Motor neuron (in vitro differentiated cells): Measurements from ENCODE around the gene RPS6KA2. TPM values are rescaled to one million over a fixed set of nuclear protein-coding genes. Genes with fewer than 3 reads are reported as not detected.
"Not testable (repeated sequence)": the region's sequence is repeated elsewhere in the genome, so short reads cannot be mapped to it uniquely, and the experiment has no call there.

Experiments
- ATAC-seq, 8 experiments: fragments of 200-7000 bp; cut with Tn5 transposase; replicated peaks in 6 of 8; 2 replicates each; pipeline ENCODE4 v1.8.0; 2021; ENCODE audit warnings: mild to moderate bottlenecking in 8 of 8, moderate library complexity in 8 of 8
- H3K27ac ChIP-seq, 2 donors: fragments of 250-450 bp; sonication (Bioruptor Pico); 2 replicates each; pipeline ENCODE4 v1.9.0; 2021; ENCODE audit warnings: antibody characterized with exemption in 2 of 2, mild to moderate bottlenecking in 2 of 2, moderate library complexity in 1 of 2
- H3K4me1 ChIP-seq, 2 donors: fragments of 250-450 bp; sonication (Bioruptor Pico); replicated peaks in 1 of 2; 2 replicates each; pipeline ENCODE4 v1.6.1; 2021; ENCODE audit warnings: antibody characterized with exemption in 2 of 2, mild to moderate bottlenecking in 2 of 2, moderate library complexity in 1 of 2
- H3K4me3 ChIP-seq, 5 donors: fragments of 250-450 bp; sonication (Bioruptor Pico); 2 replicates each; pipeline ENCODE4 v1.9.0; 2021; ENCODE audit warnings: antibody characterized with exemption in 5 of 5, mild to moderate bottlenecking in 5 of 5, moderate library complexity in 4 of 5
- WGBS, 10 experiments: fragments of 450-650 bp; shearing (Covaris generic); methylation state at CpG; one replicate each; pipeline ENCODE4 v1.0.0; 2022; 5-methylcytosine and 5-hydroxymethylcytosine counted together
- in situ Hi-C, 9 experiments: fragments of 400-800 bp; cut with MboI; loops; one replicate each; pipeline ENCODE4 v1.15.0; 2021; ENCODE audit warnings: low sequenced_read_pairs in 9 of 9, low pct_unique_long_range_greater_than_20kb in 2 of 9; ENCODE audit not compliant: unreplicated experiment in 9 of 9
- total RNA-seq, 8 experiments: library from RNA; unstranded; fragments of 300-600 nt; gene quantifications; 2 replicates each; pipeline versions ENCODE4 v1.2.3 to v1.2.4, GENCODE V29; 2022

Gene RPS6KA2
- total RNA-seq, 8 experiments from 2014 or later = 18.9 to 39.1 (median 24.7) TPM

- in situ Hi-C loops = loop anchor here in 2 of 9 experiments (25.0 kb wide), 2 partner anchors 119 to 244 kb away; partner anchors contain the start of gene TBXT (in 1 of the 2)
- no peak overlapping the region for H3K4me3 ChIP-seq
These were observed 220.9 kb downstream of the RPS6KA2 start for GRCh38 chr6:166406197-166406596.

DNA sequence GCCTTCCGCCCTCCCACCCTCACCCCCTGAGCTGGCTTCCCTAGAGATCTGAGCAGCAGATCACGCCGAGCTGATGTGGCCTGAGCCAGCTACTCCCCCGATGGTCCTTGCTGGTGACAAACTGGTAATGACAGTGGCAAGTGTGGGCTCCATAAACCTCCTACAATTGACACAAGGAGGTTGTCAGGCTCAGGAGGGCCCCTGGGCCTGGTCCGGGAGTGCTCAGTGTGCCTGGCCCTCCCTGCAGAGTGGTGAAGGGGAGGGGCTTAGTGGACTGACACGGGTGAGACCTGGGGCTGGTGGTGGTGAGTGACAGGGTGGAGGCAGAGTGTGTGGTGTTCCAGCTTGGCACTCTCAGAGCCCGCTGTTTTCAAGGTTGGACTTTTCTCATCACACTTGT, 221.7 kb downstream of the RPS6KA2 start:
- no peak overlapping the region for H3K27ac ChIP-seq
- peaks cover 0 to 23% of the 10 kb centered on the region in 2 donors for H3K4me1 ChIP-seq
- WGBS, 10 experiments = 0 to 100% (median 85%) methylated on average over 1 to 2 of the region's 7 CpGs; no CpG with 5 or more reads in 6 of the 10 experiments
- peak in 2 of 8 experiments; percentile 8 to 9 for ATAC-seq
- in situ Hi-C loops = loop anchor here in 2 of 9 experiments (25.0 kb wide), 2 partner anchors 118 to 243 kb away; partner anchors contain the start of gene TBXT (in 1 of the 2)
- H3K4me3 ChIP-seq = no peak overlapping the region

More at GRCh38 chr6:166406197-166406596, 220.9 kb downstream of the RPS6KA2 start:
- 80 to 100% (median 94%) methylated on average over 1 to 6 of the region's 12 CpGs; no CpG with 5 or more reads in 3 of the 10 experiments for WGBS, 10 experiments
- Histone ChIP-seq H3K4me1 (peaks cover 0 to 27% of the 10 kb centered on the region in 2 donors), H3K27ac (no peak overlapping the region)
- no peak for ATAC-seq

GRCh38 chr6:166402582-166403277, 224.3 kb downstream of the RPS6KA2 start:
- no peak overlapping the region for H3K4me3 ChIP-seq
- H3K27ac ChIP-seq = no peak overlapping the region
- in situ Hi-C loops = loop anchor here in 2 of 9 experiments (25.0 kb wide), 2 partner anchors 115 to 240 kb away; partner anchors contain the start of gene TBXT (in 1 of the 2)
- ATAC-seq = peak in 3 of 8 experiments; percentile 50 to 82 (median 65)
- peaks cover 0 to 6% of the 10 kb centered on the region in 2 donors for H3K4me1 ChIP-seq
- 0 to 74% (median 60%) methylated on average over 1 to 5 of the region's 6 CpGs; no CpG with 5 or more reads in 3 of the 10 experiments for WGBS, 10 experiments

DNA sequence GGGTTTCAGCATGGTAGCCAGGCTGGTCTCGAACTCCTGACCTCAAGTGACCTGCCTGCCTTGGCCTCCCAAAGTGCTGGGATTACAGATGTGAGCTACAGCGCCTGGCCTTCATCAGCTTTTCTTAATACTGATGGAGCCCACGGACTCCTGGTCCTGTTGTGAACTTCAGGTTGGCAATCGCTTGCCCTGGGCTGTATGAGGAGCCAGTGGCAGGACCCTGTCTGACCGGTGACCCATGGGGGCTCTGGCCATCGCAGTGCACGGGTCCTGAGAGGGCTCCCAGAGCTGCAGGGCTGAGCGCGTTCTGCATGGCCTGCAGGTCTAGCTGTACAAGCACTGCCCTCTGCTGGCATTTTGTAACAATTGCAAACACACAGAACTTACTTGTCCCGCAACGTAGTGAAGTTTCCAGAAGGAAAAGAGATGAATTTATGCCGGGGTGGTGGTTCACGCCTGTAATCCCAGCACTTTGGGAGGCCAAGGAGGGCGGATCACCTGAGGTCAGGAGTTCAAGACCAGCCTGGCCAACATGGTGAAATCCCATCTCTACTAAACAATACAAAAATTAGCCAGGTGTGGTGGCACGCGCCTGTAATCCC, 226.3 kb downstream of the RPS6KA2 start:
- H3K4me3 ChIP-seq, H3K4me1 ChIP-seq, H3K27ac ChIP-seq: not testable (repeated sequence)
- in situ Hi-C loops = loop anchor here in 2 of 9 experiments (25.0 kb wide), 2 partner anchors 113 to 238 kb away; partner anchors contain the start of gene TBXT (in 1 of the 2)
- WGBS, 10 experiments = 0 to 92% (median 35%) methylated on average over 1 to 15 of the region's 16 CpGs; no CpG with 5 or more reads in 3 of the 10 experiments
- ATAC-seq = peak; percentile 40 to 82 (median 75)

DNA sequence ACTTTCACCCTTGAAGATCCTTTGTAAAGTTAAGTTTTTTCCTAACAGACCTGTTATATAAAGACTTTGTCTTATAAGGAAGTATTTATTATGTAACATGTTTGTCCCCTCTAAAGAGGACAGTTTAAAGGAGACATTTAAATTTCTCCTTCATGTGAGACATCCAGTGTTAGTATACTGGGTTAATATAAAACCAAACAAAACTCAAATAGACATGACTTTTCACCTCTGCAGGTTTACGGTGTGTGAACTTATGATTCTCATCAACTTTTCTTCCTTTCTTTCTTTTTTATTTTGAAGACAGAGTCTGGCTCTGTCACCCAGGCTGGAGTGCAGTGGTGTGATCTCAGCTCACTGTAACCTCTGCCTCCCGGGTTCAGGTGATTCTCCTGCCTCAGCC, 226.9 kb downstream of the RPS6KA2 start:
- in situ Hi-C loops = loop anchor here in 2 of 9 experiments (25.0 kb wide), 2 partner anchors 113 to 238 kb away; partner anchors contain the start of gene TBXT (in 1 of the 2)
- H3K4me1 ChIP-seq = peaks cover 0 to 6% of the 10 kb centered on the region in 2 donors
- 80 to 100% (median 92%) methylated on average over 1 to 2 of the region's 2 CpGs; no CpG with 5 or more reads in 2 of the 10 experiments for WGBS, 10 experiments
- H3K4me3 ChIP-seq = no peak overlapping the region
- no peak overlapping the region for H3K27ac ChIP-seq
- no peak for ATAC-seq

DNA sequence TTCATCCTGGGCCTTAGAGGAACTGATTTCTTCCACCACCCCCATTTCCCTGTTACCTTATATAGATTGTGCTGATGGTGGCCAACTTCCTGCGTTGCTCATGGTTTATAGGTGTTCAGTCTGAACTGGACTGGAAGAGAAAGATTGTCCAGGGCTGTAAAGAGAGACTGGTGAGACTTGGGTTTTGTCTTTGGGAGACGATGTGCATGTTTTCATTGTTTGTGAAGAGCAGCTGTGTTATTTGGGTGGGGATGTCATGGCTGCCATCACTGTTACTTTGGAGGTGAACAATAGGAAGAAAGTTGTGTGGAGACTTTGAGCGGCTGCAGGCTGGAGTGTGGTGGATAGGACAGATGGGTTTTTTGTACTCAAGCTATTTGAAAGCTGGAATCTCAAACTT, 228.7 kb downstream of the RPS6KA2 start:
- Histone ChIP-seq H3K4me1 (peaks cover 0 to 6% of the 10 kb centered on the region in 2 donors), H3K27ac (no peak overlapping the region), H3K4me3 (no peak overlapping the region)
- ATAC-seq = peak in 3 of 8 experiments; percentile 21 to 33 (median 31)
- in situ Hi-C loops = loop anchor here in 2 of 9 experiments (25.0 kb wide), 2 partner anchors 111 to 236 kb away; partner anchors contain the start of gene TBXT (in 1 of the 2)
- WGBS, 10 experiments = 13 to 100% (median 80%) methylated on average over 1 to 3 of the region's 3 CpGs; no CpG with 5 or more reads in 4 of the 10 experiments

- no peak for ATAC-seq
- 71 to 85% (median 81%) methylated on average over 1 to 3 of the region's 4 CpGs; no CpG with 5 or more reads in 6 of the 10 experiments for WGBS, 10 experiments
- in situ Hi-C loops = loop anchor here in 2 of 9 experiments (25.0 kb wide), 2 partner anchors 111 to 236 kb away; partner anchors contain the start of gene TBXT (in 1 of the 2)
- Histone ChIP-seq H3K27ac (no peak overlapping the region), H3K4me1 (peaks cover 0 to 4% of the 10 kb centered on the region in 2 donors), H3K4me3 (no peak overlapping the region)
These were observed 229.2 kb downstream of the RPS6KA2 start for GRCh38 chr6:166397849-166398248.

GRCh38 chr6:166395778-166396177, 231.3 kb downstream of the RPS6KA2 start:
- in situ Hi-C loops = loop anchor here in 2 of 9 experiments (25.0 kb wide), 2 partner anchors 108 to 233 kb away; partner anchors contain the start of gene TBXT (in 1 of the 2)
- Histone ChIP-seq H3K27ac (no peak overlapping the region), H3K4me1 (no peaks in the 10 kb centered on the region), H3K4me3 (no peak overlapping the region)
- WGBS, 10 experiments = 72 to 85% (median 81%) methylated on average over 2 to 4 of the region's 6 CpGs; no CpG with 5 or more reads in 6 of the 10 experiments
- ATAC-seq = peak in 1 of 8 experiments; percentile 22

GRCh38 chr6:166395351-166395750, 231.7 kb downstream of the RPS6KA2 start:
- H3K4me3 ChIP-seq = no peak overlapping the region
- 60 to 95% (median 90%) methylated on average over 3 to 5 of the region's 6 CpGs; no CpG with 5 or more reads in 7 of the 10 experiments for WGBS, 10 experiments
- in situ Hi-C loops = loop anchor here in 2 of 9 experiments (25.0 kb wide), 2 partner anchors 108 to 233 kb away; partner anchors contain the start of gene TBXT (in 1 of the 2)
- no peak for ATAC-seq
- no peak overlapping the region for H3K27ac ChIP-seq
- no peaks in the 10 kb centered on the region for H3K4me1 ChIP-seq

DNA sequence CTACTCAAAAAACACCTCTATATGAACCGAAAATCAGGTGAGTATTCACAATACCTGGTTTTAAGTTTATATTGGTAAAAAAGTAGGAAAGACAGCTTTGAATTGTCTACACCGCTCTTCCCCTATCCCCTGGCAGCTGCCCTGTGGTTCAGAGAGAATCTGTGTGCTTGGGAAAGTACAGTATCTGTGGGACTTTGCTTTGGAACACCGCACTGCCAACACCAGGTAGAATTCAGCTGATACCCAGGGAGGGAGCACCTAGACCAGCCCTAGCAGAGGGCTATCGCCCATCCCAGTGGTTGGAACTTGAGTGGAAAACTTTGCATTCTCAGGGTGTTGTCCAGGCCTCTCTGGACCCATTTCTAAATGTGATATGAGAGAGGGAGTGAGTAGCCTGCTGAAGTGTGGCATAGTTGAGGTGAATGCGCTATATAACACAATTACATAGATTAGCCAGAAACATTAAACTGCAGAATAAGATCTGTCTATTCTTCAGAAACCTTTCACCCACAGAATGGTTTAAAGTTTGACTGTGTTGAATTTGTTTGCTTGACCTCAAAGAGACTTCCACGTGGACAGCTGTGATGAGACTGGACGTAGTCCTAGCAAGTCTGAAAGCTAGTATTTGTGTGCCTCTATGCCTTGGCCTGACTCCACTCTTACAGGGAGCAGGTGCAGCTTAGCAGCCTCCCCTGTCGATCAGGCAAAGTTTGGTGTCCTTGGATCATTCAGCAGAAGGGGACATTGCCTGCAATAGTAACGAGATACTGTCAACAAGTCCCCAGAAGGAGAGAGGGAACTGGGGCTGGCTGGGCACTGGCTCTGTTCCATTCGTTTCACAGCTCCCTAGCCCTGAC, 232.8 kb downstream of the RPS6KA2 start:
- 42 to 83% (median 61%) methylated on average over 1 to 7 of the region's 10 CpGs; no CpG with 5 or more reads in 2 of the 10 experiments for WGBS, 10 experiments
- Histone ChIP-seq H3K27ac (no peak overlapping the region), H3K4me3 (no peak overlapping the region), H3K4me1 (no peaks in the 10 kb centered on the region)
- in situ Hi-C loops = loop anchor here in 2 of 9 experiments (25.0 kb wide), 2 partner anchors 107 to 232 kb away; partner anchors contain the start of gene TBXT (in 1 of the 2)
- ATAC-seq = no peak

DNA sequence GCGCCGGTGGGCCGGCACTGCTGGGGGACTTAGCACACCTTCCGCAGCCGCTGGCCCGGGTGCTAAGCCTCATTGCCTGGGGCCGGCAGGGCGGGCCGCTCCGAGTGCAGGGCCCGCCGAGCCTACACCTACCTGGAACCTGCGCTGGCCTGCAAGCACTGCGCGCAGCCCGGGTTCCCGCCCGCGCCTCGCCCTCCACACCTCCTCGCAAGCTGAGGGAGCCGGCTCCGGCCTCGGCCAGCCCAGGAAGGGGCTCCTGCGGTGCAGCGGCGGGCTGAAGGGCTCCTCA, 233.6 kb downstream of the RPS6KA2 start:
- H3K27ac ChIP-seq = no peak overlapping the region
- H3K4me3 ChIP-seq = no peak overlapping the region
- no peaks in the 10 kb centered on the region for H3K4me1 ChIP-seq
- no peak for ATAC-seq
- no CpG with 5 or more reads among the region's 27 CpGs for WGBS, 10 experiments
- in situ Hi-C loops = loop anchor here in 2 of 9 experiments (25.0 kb wide), 2 partner anchors 106 to 231 kb away; partner anchors contain the start of gene TBXT (in 1 of the 2)
